NCI-H1930 (cell line): Measurements from ENCODE around the gene STRIP1.

Source experiments
- DNase-seq, 2 experiments: peaks; one replicate each; lab custom pipeline; 2025; lab: John Stamatoyannopoulos, UW

The STRIP1 gene

DNA sequence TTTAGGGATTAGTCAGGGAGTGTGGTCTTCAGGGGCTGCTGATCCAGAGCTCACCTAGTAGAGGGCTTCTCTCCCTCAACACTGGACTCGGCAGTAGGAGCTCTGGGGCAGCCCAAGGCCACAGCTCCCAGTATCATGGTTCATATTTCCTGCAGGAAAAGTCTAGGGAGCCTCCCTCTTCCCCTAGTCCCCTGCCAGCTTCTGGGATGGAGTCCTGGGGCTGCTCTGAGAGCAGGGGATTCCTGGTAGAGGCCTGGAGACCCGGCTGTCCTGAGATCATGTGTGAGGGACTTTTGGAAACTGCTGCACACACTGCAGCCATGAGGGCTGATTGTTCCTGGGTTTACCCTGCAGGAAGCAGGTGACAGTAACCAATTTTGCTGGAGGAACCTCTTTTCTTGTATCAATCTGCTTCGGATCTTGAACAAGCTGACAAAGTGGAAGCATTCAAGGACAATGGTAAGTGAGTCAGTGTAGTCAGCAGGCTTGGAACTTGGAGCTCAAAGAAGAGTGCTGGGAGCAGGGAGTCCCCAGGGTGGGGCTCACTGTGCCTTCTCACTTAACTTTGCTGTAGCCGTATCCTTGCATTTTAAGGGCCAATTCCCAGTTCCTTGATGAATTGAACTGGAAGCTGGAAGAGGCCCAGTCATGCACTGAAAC is 16.3 kb downstream of the STRIP1 start:
- DNase-seq, result no peak

DNA sequence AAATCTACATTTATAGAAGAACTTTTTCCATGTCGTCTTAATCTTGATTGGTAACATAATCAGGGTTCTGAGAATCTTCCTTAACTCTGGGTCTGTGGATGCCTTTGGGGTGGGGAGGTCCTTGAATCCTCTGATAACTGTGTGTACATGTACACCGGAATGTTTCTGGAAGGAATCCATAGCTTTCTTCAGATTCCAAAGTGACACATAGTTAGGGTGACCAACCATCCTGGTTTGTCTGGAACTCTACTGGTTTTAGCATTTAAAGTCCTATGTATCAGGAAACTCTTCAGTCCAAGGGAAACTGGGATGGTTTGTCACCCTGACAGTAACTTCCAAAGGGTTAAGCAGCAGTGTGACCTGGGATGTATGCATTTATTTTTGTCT is 16.8 kb downstream of the STRIP1 start:
- DNase-seq, result no peak

DNA sequence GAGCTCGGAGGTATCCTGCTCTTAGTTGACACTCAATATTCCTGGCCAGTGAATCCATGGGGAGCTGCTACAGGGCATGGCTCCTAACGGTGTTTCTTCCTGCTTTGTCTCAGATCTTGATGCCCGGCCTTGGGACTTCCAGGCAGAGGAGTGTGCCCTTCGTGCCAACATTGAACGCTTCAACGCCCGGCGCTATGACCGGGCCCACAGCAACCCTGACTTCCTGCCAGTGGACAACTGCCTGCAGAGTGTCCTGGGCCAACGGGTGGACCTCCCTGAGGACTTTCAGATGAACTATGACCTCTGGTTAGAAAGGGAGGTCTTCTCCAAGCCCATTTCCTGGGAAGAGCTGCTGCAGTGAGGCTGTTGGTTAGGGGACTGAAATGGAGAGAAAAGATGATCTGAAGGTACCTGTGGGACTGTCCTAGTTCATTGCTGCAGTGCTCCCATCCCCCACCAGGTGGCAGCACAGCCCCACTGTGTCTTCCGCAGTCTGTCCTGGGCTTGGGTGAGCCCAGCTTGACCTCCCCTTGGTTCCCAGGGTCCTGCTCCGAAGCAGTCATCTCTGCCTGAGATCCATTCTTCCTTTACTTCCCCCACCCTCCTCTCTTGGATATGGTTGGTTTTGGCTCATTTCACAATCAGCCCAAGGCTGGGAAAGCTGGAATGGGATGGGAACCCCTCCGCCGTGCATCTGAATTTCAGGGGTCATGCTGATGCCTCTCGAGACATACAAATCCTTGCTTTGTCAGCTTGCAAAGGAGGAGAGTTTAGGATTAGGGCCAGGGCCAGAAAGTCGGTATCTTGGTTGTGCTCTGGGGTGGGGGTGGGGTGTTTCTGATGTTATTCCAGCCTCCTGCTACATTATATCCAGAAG is 19.4 kb downstream of the STRIP1 start:
- DNase-seq, result peak in 1 of 2 experiments; percentile 40

DNA sequence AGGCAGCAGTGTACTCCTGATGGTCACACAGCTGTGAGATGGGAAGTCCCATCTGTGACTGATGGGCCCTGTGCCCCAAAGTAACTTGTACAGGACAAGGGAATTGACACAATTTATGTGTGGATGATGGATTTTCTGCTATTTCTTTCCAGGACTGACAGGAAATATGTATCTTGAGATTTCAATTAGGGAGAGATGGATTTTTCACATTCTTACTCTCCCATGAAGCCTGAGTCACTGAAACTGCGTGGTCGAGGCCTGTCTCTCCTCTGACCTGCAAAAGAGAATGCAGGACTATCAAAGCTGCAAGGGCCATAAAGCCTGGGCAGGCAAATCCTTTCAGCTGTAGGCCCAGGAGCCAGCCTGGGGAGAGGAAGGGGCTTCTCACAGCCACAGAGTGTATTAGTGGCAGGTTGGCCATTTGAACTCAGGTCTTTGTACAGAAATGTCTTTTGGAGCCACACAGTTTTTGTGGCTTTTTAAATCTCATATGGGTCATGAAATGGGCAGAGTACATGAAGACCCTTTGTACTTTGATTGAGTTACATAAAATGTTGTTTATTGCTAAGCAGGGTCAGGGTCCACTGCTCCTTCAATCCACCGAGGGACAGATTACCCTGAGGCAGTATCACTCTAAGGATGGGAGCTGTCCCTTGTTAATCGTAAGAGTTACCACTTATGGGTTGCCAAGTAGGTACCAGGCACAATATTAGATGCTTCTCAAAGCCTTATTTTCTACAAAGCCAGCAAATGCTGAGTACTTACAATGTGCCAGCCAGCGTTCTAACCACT is 21.3 kb downstream of the STRIP1 start:
- no peak for DNase-seq

DNA sequence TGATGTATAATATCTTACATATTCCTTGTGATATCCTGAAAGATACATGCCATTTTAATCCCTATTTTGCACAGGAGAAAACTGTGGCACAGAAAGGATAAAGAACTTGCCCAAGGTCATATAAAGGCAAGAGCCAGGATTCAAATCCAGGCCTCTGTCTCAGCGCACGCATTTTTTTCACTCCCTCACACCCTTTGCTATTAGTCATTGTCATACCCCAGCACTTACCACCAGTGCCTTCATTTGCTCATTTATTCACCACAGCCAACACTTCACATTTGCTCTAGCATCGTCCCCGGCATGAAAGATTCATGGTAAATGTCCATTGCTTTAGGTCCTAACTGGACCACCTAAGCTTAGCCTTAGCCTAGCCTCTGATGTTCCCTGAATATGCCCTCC is 21.9 kb downstream of the STRIP1 start:
- no peak for DNase-seq

DNA sequence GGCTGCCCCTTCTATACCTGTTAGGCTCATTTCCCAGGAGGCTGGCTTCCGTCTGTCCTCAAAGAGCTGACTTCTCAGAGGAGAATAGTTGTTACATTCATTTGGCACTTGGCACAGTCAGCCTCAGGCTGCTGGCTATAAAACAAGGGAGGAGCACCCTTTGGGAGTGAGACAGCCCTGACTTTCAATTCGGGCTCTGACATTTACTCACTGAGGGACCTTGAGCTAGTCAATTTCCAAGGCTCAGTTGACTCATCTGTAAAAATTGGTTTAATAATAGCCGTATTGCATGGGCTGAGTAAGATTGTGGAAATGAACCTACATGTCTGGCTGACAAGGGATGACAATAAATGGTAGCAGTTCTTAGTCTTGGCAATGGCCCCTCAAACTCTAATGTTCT is 22.4 kb downstream of the STRIP1 start:
- no peak for DNase-seq

DNA sequence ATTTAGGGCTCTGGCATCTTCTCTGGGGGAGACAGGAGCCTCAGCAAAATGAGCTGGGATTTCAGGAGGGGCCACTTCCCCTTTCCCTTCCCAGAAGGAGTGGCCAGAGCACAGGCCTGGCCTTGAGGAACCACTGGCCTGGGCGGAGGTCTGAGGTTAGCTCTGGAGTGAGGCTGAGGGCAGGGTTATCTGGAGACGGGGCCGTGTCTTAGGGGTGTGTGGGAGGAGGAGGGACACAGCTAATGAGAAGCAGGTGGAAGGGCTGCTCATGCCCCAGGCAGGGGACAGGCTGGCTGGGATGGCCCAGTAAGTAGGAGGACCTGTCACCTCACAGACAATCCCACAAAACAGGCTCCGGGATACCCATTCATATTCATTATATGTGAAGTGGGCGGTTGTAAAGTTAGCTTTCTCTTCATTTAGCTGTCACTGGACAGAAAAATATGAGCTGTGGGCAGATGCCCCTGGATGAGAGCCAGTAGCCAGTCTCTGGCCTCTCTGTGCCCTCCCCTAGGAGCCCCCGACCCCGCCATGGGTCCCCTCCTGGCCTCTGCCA is 23.6 kb downstream of the STRIP1 start:
- no peak for DNase-seq

DNA sequence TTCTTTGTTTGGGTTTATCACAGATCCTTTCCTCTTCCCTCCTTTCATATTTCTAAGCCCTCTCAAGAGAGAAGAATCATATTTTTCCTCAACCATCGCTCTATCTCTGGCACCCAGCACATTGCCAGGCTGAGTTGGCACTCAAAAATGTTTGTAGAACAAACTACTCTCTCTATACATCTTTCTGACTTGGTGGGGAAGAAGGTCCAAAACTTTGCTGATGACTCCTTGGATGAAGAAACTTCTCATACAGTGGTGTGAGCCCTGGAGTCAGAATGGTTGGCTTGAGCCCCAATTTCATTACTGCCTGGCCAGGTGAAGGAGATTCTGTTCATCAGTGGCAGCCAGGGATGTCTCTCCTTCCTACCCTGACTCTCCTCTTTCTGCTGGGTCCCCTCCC is 24.2 kb downstream of the STRIP1 start:
- DNase-seq, result no peak

DNA sequence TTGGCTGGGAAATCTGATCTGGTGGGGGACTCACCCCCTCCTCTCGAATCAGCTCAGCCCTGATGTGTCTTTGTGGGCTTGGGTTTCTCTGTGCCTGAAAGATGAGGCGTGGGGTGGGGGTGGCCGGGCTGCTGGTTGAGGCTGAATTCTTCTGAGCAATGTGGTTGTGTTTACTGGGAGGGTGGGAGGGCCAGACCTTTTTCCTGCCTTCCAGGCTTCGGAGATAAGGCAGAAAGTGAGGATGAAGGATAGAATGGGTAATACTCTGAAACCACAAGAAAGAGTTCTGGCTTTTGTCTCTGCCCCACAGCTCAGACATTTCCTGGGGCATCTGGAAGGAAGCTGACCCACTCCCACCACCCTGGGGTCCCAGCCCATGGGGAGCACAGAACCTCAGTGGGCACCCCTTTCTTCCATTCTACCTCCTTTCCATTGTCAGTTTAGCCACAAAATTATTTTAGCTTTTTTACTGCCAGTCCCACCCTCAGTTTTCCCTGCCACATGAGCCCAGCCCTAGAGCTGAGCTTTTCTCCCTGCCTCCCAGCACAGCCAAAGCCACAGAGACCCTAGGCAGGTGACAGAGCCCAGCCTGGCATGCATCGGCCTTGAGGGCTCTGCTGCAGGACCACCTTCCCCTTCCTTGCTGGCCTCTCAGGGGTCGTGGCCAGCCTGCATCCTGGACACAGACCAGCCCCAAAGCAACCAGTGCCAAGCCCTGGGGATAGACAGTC is 24.9 kb downstream of the STRIP1 start:
- DNase-seq, result no peak

DNA sequence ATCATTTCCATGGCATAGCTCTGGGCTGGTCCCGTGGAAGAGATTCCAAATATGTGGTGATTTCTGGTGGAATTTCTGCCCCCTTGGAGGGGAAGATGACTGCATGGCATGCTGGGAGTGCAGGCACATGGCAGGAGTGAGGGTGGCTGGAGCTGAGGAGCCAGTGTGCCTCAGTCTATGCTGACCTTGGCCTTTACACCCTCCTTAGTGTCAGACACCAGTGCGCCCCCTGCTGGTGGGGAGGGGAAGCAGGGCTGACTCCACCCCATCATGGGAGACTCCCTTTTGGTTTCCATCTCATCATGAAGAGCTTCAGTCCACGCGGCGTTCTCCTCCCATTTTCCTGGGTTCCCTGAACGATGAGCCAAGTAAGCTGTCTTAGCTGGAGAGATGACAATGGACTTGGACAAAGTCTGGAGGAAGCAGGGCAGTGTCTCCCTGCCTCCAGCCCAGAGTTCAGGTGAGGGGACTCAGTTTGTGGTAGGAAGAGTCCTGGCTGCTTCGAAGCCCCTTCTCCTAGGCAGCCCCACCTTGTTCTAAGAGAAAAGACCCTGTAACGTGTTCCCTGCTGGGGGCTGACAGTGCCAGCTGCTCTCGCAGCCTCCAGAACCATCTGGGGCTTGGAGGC is 25.7 kb downstream of the STRIP1 start:
- peak; percentile 14 to 57 for DNase-seq

DNA sequence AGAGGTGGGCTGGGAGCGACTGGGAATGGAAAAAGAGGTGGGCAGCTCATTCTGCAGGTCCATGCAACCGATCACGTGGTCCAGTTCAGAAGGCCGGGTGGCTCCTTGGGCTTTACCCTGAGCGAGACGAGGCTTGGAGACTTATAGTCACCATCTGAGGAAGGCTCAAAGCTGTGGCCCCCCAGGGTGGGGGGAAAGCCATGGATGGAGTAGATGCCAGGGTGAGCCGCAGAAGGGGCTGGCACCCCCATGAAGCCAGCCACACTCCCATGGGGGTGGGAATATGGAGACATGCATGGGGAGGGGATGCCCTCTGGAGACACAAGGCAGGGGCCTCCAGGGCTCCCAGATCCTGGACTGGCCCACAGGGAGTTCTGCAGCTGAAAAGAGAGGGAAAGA is 26.2 kb downstream of the STRIP1 start:
- DNase-seq, result no peak

DNA sequence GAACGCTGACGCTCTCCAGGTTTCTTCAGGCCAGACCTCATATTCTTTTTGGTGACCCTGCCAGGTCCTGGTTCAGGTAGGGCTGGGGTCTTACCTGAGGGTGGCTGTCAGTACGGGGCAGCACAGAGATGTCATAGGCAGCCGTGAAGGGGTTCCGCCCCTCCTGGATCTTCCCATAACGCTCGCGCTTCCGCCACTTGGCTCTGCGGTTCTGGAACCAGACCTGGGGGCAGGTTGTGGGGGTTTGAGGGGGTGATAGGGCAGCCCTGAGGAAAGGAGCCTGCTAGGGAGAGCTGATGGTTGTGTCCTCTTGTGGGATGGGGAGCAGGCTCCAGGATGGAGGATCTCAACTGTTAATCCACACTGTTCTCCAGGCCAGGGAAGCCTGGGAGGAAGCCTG is 26.9 kb downstream of the STRIP1 start:
- DNase-seq, result no peak

DNA sequence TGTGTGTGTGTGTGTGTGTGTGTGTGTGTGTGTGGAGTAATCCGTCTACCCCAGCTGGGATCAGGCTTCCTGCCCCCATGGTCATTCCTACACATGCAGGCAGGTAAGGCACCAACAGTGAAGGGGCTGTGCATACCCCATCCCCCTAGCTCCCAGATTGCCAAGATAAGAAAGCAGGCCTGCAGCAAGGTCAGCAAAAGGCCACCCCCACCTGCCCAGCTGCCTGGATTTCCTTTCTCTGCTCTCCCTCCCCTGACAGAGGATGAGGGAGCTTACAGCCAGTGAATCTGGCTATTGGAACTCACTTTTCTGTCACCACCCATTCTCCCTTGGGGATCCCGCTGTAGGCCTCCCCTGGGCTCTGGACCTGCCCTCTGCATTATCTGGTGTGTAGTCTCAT is 28.2 kb downstream of the STRIP1 start:
- no peak for DNase-seq

DNA sequence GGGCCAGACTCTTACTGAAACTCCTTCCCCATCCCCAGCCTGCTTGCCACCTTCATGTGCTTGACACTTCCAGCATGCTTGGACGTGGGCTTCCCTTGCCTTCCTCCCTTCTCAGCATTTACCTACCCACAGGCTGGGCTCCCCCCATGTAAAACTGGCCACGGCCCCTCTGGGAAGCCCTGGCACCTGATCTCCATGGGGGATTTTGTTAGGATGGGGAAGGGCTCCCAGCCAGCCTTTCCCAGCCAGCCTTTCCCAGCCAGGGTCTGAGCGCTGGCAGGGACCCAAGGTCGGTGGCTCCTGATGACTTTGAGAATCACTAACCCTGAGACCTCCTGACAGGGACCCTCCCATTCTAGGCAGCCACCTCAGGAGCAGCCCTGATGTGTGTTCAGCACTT is 29.4 kb downstream of the STRIP1 start:
- no peak for DNase-seq

DNA sequence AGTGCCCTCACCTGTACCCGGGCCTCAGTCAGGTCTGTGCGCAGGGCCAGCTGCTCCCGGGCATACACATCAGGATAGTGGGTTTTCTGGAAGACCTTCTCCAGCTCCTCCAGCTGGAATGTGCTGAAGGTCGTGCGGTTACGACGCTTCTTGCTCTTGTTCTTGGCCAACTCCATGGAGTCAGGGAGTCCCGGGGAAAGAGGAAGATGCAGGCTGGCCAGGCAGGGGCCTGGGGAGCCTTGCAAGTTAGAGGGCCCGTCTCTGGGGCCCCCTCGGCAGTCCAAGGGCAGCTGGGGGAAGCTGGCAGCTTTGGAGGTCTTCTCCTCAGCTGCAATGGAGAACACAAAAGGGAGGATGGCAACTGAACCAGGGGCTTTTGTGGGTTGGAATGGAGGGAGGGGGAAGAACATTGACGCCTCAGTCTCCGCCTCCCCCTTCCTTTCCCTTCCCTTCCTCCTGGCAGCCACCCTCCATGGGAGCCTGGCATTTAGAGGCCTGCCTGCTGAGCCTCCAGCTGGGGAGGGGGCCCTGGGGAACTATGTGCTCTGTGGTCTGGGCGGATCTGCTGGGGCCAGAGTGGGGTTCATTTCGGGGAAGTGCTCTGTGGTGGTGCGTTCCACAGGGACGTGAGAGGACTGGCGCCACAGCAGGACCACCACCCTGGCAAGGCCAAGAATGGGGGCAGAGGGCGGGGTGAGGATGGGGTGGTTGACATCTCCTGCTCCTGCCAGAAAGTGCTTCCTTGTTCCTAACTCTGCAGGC is 30.3 kb downstream of the STRIP1 start:
- no peak for DNase-seq

DNA sequence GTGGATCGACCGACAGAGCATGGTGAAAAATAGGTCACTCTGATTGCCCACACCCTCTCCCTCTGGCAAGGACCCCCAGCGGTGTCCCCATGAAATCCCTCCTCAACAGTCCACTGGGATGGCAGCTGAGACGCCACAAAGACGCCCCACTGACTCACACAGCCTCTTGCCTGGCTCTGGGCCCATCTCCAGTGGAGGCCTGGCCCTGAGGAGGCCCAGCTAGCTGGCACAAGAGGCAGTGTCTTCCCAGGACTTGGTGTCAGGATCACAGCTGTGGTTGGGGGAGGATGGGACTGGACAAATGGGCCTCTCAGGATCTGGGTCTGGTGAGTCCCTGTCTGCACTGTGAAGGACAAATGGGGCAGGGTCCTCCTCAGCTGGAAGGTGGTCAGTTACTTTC is 31.4 kb downstream of the STRIP1 start:
- no peak for DNase-seq

DNA sequence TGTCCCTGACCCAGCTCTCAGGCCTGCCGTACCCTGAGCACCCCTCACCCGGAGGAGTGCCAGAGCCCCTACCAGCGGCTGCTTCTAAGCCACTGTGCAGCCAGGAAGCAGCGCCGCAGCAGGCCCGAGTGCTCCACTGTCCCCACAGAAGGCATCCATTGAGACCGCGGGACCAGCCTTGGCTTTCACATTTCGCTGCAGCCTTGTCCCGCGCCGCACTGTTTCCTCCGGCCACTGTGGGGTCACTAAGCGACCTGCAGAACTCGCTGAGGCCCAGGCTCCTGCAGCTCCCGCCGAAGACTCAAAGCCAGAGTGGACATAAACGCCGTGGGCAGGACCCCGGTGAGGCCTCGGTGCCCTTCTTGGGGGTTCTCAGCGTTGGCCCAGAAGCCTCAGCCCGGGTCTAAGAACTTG is 33.1 kb downstream of the STRIP1 start:
- DNase-seq, result no peak

DNA sequence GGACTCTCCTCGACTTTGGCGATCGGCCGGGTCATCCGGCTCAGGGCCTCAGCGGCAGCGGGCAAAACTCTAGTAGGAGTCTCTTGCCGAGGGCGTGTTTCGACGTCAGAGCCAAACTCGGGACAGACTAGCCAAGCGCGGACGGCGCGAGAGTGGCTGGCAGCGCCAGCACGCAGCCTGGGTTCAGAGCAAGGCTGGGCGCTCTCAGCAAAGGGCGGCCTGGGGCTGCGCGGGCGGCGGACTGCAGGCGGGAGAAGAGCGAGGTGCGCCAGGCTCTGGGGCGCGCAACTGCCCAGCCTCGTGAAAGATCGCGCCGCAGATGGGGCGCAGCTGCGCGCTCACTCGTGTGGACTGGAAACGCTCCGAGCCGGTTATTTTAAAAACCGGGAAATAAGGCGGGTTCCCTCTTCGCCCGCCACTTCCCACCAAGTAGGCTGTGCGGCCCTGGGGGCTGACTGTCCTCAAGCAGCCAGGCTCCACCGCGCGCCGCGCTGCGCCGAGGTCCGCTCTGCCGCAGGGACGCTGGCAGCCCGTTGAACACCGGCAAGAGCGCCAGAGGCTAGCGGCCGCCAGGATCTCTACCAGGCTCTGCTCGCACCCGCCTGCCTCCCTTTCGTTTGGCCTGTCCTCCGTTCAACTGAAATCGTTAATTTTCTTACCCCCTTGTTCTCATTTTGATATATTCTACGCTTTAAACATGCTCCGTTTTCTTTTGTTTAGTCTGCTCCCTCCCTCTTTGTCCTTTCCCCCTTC is 33.6 kb downstream of the STRIP1 start:
- DNase-seq, result no peak

DNA sequence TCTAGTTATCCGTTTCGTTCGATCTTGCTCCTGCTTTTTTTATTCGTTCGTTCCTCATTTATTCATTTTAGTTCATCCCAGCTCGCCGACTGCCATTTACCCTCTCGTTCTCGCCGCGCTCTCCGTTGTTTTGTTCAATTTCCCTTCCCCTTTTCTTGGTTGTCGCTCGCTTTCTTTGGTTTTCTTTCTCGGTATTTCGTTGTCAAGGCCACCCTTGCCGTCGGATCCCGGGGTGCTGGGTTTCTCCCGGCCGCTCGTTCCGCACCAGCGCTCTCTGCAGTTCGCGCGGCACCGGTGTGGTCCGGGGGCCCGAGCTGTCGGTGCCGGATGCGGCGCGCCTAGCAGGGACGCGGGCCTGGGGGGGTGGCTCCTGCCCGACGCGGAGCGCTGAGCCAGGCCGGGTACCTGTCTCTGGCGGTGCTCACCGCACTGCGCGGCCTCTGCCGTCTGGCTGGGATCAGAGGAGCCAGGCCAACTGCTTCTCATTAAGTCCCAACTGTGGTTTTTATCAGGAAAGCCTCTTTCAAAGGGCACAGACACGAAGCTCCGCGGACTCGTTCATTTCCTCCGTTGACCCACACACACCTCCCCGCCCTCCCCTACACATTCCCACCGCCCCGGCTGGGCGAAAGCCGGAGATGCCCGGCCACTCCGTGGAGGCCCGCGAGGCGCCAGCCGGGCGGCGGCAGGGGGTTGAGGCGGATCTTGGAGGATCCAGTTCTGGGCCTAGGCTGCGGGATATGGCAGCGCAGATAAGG is 34.4 kb downstream of the STRIP1 start:
- DNase-seq, result no peak
